CD4-positive, alpha-beta T cell treated with Interleukin-15 for 4 hours (primary cell): ENCODE measurements around the gene LIPA.

Experiments
- DNase-seq: peaks from one replicate; pipeline ENCODE4 v3.0.0-alpha.2; 2020; ENCODE audit warnings: low spot score

LIPA gene

DNA sequence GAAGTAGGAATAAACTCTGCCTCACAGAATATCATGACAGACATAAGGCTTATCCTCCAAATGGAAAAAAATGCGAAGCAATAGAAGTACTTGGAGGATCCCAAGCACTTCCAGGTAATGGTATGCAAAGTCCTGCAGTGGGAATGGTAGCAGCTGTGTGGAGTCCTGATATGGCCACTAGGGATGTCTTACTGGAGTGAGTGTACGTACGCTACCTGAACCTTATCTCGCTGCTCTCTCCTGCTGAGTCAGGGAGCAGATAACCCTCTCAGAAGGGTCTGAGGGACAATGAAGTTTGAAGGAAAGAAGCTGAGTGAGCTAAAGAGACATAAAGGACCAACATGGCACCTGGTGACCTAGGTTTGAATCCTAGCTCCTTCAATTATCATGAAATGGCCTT lies 86.7 kb downstream of the LIPA start:
- no peak for DNase-seq

DNA sequence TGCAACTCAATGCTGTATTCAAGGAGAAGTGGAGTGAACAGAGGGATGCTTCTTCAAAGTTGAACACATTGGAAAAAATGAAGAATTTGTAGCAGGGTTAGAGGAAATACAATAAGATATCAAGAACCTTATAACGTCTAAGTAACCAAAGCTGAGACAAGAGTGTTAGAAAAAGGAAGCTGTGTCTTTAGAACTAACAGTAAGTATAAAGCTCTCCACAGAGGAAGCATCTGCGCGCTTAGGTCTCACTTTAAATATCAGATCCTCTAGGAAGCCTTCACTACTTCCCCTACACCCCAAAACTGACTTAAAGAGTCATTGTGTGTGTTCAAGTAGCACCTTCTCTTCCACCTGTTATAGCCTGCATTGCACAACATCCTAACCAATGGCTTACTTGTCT lies 87.5 kb downstream of the LIPA start:
- peak; percentile 3 for DNase-seq
